Thoracic aorta (tissue), 2 donors: ENCODE results near the gene PRR32. TPM values are rescaled to one million over a fixed set of nuclear protein-coding genes. Genes with fewer than 3 reads are reported as not detected.
"Not testable (repeated sequence)": the region's sequence is repeated elsewhere in the genome, so short reads cannot be mapped to it uniquely, and the experiment has no call there.

Source experiments
- ATAC-seq: fragments of 150-250 bp; one replicate; pipeline ENCODE4 v1.8.0; 2017; ENCODE audit warnings: low read depth; ENCODE audit not compliant: insufficient number of reproducible peaks, low FRiP score
- DNase-seq: peaks from one replicate; pipeline ENCODE4 v3.0.0-alpha.2; 2020; ENCODE audit warnings: low spot score
- H3K27ac ChIP-seq, 2 donors: fragments of 200-600 bp; sonication (generic); 1 replicate in 1 of 2; 2 replicates in 1 of 2; pipeline ENCODE4 v1.5.1; 2016; ENCODE audit warnings: mild to moderate bottlenecking in 2 of 2, moderate library complexity in 2 of 2
- H3K27me3 ChIP-seq: fragments of 200-600 bp; sonication (generic); replicated peaks from 2 replicates; pipeline ENCODE4 v1.6.0; 2016; ENCODE audit warnings: mild to moderate bottlenecking; ENCODE audit not compliant: insufficient read depth
- H3K36me3 ChIP-seq: fragments of 200-600 bp; sonication (generic); one replicate; pipeline ENCODE4 v1.5.1; 2016
- H3K4me1 ChIP-seq, 2 donors: fragments of 200-600 bp; sonication (generic); 1 replicate in 1 of 2; 2 replicates in 1 of 2; pipeline versions ENCODE4 v1.5.1 to v1.6.0; 2016; ENCODE audit warnings: low read depth in 2 of 2, mild to moderate bottlenecking in 1 of 2; ENCODE audit not compliant: control insufficient read depth in 1 of 2
- H3K4me3 ChIP-seq: fragments of 200-600 bp; sonication (generic); 2 replicates; pipeline ENCODE4 v1.5.1; 2016; ENCODE audit warnings: mild to moderate bottlenecking
- H3K9me3 ChIP-seq: fragments of 200-600 bp; sonication (generic); 2 replicates; pipeline ENCODE4 v1.5.1; 2016
- total RNA-seq, 2 donors: library from RNA; depleted of rRNA; stranded (reverse); fragments of >200 nt; gene quantifications; one replicate each; pipeline versions ENCODE4 v1.1.0 to v1.2.3, GENCODE V29; 2016
- TF ChIP-seq, protein P1 (sequence below): fragments of 200-600 bp; sonication (generic); IDR thresholded peaks from one replicate; pipeline ENCODE4 v1.5.1; 2019; ENCODE audit warnings: antibody characterized with exemption

PRR32 gene
- not detected for total RNA-seq

DNA sequence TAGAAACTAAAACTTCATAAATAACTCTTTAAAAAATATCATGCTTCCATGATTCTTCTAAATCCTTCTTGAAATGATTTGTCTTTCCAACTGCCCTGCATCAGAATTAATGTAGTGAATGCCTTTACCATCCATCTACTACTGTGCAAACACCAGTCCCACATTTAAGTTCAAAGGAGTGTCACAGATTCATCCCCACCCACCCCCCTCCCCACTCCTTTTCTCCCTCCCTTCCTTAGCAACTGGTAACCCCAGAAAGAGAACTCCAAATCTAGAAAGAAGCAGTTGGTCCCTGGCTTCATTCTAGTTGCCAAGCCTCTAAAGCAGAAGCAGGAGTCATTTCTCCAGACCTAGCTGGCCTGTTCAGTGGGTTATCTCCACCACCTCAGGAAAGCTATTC lies at the start of gene PRR32:
Gene PRR32, plus strand, starts transcription at position 301 of the 400 bp plus-strand sequence. CDS start 115 bp downstream, outside the sequence.
- Histone ChIP-seq H3K27ac (no peak within 1 kb of the TSS), H3K9me3 (no peaks in the 10 kb centered on the region), H3K4me1 (no peaks in the 10 kb centered on the region), H3K36me3 (no peaks in the 10 kb centered on the region), H3K27me3 (no peaks in the 10 kb centered on the region), H3K4me3 (no peak within 1 kb of the TSS)
- ATAC-seq: no peak
- no peak for DNase-seq
- TF ChIP-seq, protein P1, sequence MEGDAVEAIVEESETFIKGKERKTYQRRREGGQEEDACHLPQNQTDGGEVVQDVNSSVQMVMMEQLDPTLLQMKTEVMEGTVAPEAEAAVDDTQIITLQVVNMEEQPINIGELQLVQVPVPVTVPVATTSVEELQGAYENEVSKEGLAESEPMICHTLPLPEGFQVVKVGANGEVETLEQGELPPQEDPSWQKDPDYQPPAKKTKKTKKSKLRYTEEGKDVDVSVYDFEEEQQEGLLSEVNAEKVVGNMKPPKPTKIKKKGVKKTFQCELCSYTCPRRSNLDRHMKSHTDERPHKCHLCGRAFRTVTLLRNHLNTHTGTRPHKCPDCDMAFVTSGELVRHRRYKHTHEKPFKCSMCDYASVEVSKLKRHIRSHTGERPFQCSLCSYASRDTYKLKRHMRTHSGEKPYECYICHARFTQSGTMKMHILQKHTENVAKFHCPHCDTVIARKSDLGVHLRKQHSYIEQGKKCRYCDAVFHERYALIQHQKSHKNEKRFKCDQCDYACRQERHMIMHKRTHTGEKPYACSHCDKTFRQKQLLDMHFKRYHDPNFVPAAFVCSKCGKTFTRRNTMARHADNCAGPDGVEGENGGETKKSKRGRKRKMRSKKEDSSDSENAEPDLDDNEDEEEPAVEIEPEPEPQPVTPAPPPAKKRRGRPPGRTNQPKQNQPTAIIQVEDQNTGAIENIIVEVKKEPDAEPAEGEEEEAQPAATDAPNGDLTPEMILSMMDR: no peak

- Histone ChIP-seq H3K27ac (no peak overlapping the region), H3K9me3 (no peaks in the 10 kb centered on the region), H3K27me3 (no peaks in the 10 kb centered on the region), H3K4me3 (no peak overlapping the region), H3K36me3 (no peaks in the 10 kb centered on the region), H3K4me1 (no peaks in the 10 kb centered on the region)
- no peak for ATAC-seq
- TF ChIP-seq, protein P1: peak; percentile 34
- DNase-seq: no peak
These were observed 49.4 kb upstream of the PRR32 start for GRCh38 chrX:126770179-126770578.

DNA sequence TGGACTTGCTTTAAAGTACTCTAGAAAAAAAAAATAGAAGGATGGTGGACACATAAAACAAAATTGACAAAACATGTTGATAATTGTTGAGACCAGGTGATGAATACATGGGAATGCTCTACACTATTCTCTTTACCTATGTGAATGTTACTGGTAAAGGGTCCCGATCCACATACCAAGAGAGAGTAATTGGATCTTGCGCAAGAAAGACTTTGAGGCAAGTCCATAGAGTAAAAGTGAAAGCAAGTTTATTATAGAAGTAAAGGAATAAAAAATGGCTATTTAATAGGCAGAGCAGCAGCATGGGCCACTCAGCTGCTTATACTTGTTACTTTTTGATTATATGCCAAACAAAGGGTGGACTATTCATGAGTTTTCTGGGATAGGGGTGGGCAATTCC lies 34.0 kb upstream of the PRR32 start:
- TF ChIP-seq, protein P1: no peak
- DNase-seq (no peak), ATAC-seq (no peak)
- H3K27me3 ChIP-seq: no peaks in the 10 kb centered on the region
- H3K9me3 ChIP-seq: no peaks in the 10 kb centered on the region
- H3K4me1 ChIP-seq: no peaks in the 10 kb centered on the region
- no peaks in the 10 kb centered on the region for H3K36me3 ChIP-seq
- no peak overlapping the region for H3K4me3 ChIP-seq
- H3K27ac ChIP-seq: no peak overlapping the region

DNA sequence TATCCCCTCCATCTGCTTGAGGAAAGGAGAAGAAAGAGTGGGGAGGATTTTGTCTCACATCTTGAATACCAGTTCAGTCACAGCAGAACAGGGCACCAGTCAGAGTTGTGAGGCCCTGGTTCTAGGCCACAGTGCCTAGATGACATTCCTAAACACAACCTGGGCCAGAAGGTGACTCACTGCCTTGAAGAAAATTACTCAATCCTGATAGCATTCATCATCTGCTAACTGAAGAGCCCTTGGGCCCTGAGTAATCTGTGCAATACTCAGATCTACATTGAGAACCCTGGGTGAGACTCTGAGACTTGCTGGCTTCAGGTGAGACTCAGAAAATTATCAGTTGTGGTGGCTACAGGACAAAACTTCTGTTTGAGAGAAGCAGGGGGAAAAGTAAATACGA lies 20.5 kb upstream of the PRR32 start:
- Histone ChIP-seq H3K9me3 (no peaks in the 10 kb centered on the region), H3K4me3 (no peak overlapping the region), H3K27me3 (no peaks in the 10 kb centered on the region), H3K4me1 (no peaks in the 10 kb centered on the region), H3K27ac (no peak overlapping the region), H3K36me3 (no peaks in the 10 kb centered on the region)
- ATAC-seq (no peak), DNase-seq (no peak)
- TF ChIP-seq, protein P1: no peak

- not testable (repeated sequence) for ATAC-seq, H3K27ac ChIP-seq, DNase-seq
These were observed 12.7 kb upstream of the PRR32 start for GRCh38 chrX:126806784-126807183.

GRCh38 chrX:126815806-126816205 lies 3.7 kb upstream of the PRR32 start:
- Histone ChIP-seq H3K36me3 (no peaks in the 10 kb centered on the region), H3K27me3 (no peaks in the 10 kb centered on the region), H3K4me3 (no peak overlapping the region), H3K4me1 (no peaks in the 10 kb centered on the region), H3K9me3 (no peaks in the 10 kb centered on the region), H3K27ac (no peak overlapping the region)
- TF ChIP-seq, protein P1: no peak
- DNase-seq: no peak
- no peak for ATAC-seq

More at GRCh38 chrX:126806784-126807183, 12.7 kb upstream of the PRR32 start:
- not testable (repeated sequence) for H3K27me3 ChIP-seq, H3K4me1 ChIP-seq, H3K9me3 ChIP-seq, H3K36me3 ChIP-seq, H3K4me3 ChIP-seq
